Hematopoietic multipotent progenitor cell treated with erythropoietin and hydrocortisone succinate and interleukin-3 and kit ligand, for 17 days (in vitro differentiated cells): ENCODE results near the gene MARCHF3.
A peak's percentile ranks its signal among the peaks of the same experiment; 100 is the strongest.
"Not testable (repeated sequence)": the region's sequence is repeated elsewhere in the genome, so short reads cannot be mapped to it uniquely, and the experiment has no call there.

Source experiments
- DNase-seq: peaks from one replicate; pipeline ENCODE4 v3.0.0-alpha.2; 2015; ENCODE audit warnings: low spot score

Gene MARCHF3

DNA sequence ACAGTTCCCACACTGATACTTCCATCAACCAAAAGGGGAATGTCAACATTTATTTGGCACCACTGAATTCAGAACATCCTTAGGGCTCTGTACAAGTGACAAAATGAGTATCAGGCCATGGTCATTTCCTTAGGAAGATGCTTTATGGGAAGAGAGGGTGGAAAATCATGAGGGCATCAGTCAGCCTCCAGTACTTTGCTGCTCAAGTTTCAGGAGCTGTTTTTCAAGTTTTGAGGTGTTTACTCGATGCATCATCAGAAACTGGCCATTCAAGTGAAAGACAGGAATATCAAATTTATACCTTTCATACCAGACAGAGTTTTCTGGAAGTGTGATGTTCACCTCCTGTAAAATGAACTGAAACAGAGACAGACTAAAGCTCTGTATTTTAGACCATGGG is 21.2 kb upstream of the MARCHF3 start:
- no peak for DNase-seq

DNA sequence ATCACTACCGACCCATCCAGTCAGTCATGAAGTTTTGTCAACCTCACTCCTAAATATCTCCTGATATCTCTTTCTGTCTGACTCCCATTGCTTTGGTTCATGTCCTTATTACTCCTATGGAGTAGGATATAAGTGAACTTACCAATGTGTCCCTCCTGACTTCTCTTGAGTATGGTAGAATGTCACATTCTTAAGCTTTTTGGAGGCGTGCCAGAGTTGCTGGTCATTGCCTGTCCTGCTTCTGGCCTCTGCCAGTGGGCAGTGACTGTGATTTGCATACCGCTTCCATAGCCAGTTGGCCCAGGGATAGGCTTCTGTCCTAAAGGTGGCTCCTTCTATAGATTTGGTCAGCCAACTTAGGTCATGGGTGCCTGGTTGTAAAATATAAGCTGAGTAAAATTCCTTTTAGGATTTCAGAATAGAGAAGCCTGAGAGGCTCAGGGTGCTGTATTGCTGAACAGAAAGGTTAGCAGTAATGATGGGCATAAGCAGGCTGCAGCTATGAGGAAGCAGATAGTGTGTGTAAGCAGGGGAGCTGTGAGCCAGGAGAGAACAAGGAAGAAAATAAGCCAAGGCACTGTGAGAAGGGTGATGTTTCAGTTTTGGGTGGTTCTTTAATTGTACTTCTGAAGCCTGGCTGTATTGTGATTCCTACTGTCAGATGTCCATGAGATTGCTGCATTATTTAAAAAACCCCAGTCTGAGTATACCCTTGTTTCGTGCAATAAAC is 16.1 kb upstream of the MARCHF3 start:
- DNase-seq = no peak

DNA sequence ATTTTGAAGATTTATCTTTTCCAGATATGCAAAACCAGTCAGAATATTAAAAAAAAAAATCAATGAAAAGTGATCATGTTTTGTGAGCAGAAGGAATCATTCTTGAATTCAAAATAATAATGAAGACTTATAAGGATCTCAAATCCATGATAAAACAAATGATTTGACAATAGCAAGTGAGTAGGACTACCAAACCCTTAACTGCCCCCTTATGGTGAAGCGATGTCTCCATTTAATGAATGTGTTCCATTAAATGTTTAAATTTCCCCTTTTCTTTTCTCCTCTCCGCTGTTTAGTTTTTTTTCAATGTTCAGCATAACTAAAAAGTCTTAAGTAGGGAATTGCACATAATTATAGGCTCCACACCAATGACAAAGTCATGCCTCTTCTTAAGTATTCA is 12.2 kb upstream of the MARCHF3 start:
- peak; percentile 47 for DNase-seq

DNA sequence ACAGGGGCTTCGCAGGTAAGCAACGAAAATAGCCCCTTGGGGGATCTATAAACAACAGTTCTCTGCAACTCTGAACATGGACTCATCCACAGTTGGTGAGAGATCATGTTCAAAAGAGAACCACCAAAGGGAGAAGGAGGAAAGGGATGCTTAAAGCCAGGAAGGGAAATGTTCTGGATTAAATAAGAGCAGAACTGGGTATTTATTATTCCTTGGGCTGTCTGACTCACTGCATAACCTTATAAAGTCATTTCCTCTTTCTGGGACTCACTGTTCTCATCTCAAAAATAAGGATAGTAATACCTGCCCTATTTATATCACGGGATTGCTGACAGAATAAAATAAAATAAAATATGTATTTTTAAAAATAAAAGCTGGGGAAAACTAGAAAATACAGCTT is 11.2 kb upstream of the MARCHF3 start:
- DNase-seq = no peak

DNA sequence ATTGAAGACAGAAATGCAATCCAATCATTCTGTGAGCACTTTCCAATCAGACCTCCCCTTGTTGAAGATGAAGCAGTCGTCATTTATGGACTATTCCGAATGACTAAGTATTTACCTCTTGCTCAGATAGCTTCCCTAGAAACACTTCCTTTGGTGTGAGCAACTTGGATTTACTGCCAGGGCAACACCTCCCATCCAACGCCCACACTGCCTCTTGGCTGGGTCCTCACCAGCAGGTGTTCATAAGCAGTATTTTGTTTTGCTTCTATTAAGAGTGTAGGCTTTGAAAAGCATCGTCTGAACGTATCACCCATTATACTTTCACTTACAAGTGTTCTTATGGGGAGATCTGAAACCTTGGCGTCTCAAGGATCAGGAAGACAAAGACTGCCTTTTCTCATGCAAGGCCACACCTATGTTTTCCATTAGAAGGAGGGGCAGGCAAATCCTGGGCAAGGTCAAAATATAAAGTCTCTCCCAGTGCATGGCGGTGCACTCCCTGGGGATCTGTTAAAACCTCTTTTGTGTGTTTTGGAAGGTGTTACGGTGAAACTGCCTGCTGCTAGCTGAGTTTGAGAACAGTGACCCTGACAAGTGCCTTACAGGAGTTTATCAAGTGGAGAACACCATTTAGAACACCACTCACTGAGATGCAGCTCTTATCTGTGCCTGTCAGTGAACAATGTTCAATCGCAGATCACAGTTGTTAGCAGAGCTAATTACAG is 10.6 kb upstream of the MARCHF3 start:
- DNase-seq = no peak

DNA sequence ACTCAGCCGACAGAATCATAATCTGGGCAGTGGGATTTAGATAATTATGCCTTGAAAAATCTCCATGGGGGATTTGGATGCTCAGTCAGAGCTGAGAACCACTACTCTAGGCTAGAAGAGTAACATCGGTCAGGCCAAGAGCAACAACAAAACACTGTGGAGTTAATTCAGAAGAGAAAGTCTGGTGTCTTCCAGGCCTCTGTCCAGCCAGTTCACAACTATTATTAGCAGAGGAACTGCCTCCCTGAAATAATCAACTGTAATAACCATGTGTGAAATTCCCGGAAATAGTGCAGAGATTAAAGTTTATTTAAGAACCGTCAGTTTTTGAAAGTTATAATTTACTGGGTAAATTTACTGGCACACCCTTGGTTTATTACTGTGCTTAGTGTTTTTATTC is 8.2 kb upstream of the MARCHF3 start:
- DNase-seq = no peak

DNA sequence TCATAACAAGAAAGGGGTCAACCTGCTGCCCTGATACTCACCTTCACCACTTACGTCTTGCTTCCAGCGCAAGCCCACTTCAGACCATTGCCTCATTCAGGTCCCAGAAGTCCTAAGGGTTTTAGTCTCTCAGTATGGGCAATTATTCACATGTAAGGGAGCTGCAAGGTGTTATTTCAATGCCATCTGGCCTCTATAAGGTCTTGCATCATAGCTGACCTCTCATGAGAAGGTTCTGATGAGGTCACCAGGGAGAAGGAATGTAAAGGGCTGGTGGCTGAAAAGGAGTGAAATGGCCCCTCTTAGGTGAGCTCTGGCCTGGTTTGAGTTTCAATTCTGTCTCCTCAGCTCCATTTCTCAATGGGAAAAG is 1.5 kb upstream of the MARCHF3 start:
- DNase-seq = no peak

DNA sequence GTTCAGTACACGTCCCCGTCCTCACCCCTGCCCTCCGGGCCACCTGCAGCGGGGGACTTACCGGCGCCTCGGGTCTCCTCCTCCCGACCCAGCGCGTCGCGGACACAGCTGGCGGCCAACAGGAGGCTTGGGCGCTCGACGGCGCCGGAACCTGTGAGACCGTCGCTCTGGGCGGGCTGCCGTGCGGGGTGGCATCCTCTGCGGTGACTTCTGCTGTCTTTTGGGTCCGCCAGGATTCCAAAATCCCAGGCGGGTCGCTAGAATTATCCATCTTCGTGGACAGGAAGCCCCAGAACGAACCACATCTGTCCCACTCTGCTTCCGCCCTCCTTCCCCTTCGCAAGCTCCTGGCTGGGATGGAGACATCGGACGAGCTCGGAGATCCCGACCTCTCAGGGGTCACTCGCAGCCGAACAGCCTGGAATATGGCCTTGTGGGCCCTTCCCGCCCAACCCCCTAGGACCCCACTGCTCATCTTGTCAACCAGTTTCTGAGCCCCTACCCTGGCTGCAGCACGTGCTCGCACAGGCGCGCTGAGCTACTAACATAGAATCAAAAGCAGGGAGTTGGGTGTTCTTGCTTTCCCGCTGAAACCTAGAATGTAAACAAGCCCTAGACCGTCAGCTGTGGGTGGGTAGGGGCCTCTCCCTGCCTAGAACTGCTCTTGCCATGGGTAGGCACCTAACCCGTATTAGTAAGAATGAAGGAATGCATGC is 947 bp upstream of the MARCHF3 start:
- no peak for DNase-seq

DNA sequence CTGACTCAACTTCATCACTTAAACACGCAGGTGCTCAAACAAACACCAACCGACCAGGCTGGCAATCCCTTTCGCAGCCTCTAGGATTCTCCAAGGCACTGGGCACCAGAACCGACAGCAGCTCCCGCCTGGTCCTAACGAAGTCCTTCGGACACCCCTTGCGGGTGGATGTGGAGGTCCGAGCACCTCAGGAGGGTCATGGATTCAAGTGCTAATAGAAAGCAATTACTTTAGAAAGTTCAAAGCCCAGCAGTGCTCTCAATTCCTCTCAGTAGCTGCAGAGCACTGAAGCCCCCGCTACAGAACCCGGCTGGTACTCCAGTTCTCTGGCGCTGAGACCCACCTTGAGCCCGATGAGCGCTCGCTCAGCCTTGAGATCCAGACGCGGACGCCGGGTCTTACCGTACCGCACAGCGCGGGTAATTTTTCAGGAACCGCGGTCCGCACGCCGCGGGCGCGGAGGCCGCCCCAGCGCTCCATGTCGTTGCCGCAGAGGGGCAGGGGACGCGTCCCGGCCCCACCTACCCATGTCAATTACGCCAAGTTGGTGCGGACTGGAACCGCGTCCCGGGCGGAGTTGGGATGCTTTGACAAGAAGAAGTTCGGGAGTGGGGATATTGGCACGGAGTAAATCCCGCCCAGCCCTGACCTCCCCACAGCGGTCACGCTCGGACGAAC is 638 bp downstream of the MARCHF3 start:
- DNase-seq = peak; percentile 86

DNA sequence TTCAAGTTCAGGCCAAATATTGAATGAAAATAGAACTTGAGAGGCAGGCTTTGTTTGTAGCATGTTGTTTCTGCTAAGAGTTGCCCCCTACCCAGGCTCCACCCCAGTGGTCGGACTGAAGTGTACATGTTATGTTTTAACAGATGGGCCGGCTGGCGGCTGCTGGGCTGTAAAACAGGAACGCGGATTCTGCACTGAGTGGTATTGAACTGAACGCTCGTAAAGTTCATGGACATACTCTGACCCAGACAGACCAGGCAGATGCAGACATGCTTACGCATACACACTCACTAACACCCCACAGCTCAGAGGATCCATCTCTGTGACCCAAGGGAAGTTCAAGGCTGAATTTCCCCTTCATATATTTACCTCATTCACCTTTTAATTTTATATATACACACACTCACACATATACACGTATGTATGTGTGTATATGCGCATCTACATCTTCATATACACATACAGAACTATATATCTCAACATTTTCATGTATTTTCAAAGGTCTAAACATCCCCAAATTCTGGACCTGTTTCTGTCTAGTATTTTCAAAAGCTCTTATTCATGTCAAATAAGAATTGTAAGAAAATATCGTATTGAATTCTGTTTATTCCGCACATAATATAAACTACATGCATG is 1.4 kb downstream of the MARCHF3 start:
- peak; percentile 71 for DNase-seq

DNA sequence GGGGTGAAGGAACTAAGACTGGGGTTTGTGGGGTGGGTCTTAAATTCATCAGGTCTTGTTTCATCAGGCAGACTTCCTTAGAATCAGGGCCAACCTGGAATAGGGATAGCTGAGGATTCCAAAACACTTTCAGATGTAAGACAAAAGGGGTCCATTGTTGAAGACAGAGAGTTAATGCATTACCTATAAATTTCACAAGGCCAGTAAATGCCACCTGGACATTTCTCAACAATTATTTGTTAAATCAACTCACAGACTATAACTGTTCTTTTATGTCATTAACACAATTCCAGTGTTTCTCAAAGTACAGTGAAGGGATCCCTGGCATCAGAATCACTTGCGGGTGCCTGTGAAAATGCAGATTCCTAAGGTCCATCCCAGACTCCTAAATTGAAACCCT is 2.8 kb downstream of the MARCHF3 start:
- DNase-seq = no peak

DNA sequence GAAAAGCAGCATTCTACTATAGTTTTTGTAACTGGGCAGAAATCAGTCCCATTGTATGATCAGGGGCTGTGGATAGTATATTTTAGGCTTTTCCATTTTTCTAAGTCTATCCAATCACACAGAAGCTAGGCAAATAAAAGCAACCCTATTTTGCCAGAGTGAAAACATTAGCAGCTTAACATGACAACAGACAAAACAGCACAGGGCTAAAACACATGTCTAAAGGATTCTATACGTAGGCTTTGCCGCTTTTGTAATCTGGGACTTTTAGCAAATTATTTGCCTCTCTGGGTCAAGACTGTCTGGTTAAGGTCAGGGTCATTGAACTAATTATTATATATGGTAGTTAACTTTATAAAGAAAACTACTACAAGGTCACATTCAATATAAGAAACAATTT is 4.2 kb downstream of the MARCHF3 start:
- DNase-seq = no peak

DNA sequence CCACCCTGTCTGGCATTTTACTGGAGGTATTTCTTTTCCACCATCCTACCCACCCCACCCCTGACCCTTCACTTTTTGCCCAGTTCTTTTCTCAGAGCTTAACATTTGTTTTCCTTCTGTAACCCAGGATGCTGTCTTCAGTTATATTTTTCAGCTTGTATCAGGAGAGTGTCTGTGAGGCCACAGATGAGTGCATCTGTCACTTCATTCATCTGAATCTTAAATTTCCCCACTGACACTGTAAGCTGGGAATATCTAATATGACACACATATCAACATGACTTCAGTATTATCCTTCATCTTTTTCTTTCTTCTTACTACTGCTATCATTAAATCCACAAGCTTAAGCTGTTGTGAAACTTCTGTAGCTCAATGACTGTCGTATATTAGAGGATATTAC is 4.9 kb downstream of the MARCHF3 start:
- no peak for DNase-seq

DNA sequence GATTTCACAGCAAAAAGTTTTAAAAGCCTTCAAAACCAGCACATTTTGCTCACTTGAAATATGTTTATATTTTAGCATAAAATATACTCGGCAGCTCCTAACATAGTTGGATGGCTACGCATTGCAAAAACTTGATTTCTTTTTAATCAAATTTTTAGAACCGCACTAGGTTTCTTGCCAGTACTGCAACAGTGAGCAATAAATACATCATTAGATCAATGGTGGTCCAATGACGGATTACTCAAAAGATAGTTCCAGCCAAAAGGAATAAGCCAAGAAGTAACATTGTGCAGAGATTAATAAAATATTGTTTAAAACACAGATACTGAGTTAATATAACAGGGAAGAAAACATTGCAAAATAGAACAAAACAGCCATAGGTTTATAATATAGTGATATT is 5.5 kb downstream of the MARCHF3 start:
- DNase-seq = no peak

DNA sequence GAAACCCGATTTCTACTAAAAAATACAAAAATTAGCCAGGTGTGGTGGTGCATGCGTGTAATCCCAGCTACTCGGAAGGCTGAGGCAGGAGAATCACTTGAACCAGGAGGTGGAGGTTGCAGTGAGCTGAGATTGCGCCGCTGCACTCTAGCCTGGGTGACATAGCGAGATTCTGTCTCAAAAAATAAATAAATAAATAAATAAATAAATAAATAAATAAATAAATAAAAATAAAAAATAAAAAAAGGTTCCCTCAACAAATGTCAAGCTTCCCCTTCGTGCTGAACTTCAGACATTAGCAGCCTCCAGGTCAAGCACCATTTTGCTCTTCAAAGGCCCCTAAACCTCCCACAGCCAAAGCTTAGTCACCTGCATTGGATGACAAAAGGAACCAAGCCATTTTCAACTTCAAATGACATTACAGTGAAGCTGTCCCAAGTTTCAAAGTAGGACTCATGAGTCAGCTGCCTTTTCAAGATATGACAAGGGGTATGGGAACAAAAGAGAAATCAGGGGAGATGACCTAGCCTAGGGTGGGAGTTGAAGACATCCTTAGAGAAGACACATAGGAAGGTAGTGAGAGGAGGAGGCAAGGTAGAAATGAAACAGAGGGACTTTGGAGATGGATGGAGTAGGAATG is 6.7 kb downstream of the MARCHF3 start:
- not testable (repeated sequence) for DNase-seq

DNA sequence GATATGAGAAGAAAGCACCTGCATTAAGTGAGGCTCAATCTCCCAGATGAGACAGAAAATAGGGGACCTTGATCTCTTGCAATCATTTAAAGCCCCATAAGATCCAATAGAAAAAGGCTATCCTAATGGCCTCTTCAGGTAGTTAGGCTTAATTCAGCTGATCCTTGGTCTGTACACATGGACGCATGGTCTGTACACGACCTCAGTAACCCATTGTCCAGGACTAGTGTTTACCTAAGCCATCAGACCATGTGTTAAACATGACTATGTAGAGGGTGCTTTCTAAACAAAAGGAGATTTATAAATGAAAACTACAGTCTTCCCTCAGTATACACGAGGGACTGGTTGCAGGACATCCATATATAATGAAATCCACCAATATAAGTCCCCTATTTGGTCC is 7.5 kb downstream of the MARCHF3 start:
- no peak for DNase-seq

DNA sequence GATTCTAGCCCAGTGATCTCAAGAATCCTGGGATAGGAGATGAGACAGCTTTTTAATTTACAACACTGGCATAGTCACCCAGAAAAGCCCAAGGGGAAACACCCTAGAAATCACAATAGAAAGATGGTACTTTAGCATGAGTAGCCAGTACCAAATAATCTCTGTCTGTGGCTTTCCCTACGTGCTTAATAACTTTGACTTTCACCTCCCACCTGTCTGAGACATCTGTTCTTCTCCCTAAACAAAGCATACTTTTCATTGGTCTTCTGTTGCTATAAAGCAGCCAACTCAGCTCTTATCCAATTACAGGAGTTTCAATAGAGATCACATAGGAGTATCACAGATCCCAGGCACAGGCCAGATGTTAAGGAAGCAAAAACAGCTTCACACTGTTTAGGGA is 10.4 kb downstream of the MARCHF3 start:
- no peak for DNase-seq

DNA sequence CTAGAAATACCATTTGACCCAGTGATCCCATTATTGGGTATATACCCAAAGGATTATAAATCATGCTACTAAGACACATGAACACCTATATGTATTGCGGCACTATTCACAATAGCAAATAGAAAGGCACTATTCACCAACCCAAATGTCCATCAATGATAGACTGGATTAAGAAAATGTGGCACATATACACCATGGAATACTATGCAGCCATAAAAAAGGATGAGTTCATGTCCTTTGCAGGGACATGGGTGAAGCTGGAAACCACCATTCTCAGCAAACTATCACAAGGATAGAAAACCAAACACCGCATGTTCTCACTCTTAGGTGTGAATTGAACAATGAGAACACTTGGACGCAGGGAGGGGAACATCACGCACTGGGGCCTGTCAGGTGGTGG is 13.6 kb downstream of the MARCHF3 start:
- DNase-seq = not testable (repeated sequence)

DNA sequence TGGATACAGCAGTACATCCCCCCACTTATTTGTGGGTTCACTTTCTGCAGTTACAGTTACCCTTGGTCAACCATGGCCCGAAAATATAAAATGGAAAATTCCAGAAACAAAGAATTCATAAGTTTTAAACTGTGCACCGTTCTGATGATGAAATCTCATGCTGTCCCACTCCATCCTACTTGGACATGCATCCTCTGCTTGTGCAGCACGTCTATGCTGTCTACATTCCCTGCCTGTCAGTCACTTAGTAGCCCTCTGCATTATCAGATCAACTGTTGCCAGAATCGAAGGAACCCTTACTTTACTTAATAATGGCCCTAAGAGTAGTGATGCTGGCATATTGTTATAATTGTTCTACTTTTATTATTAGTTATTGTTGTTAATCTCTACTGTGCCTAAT is 14.6 kb downstream of the MARCHF3 start:
- no peak for DNase-seq

DNA sequence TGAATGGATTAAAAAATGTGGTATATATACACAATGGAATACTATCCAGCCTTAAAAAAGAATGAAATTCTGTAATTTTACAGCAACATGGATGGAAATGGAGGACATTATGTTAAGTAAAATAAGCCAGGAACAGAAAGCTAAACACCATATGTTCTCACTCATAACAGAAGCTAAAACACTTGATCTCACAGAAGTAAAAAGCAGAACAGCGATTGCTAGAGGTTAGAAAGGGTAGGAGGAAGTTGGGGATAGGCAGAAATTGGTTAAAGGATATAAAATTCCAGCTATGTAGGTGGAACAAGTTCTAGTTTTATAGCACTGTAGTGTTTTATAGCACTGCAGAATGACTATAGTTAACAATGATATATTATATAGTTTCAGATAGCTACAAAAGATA is 15.8 kb downstream of the MARCHF3 start:
- no peak for DNase-seq

DNA sequence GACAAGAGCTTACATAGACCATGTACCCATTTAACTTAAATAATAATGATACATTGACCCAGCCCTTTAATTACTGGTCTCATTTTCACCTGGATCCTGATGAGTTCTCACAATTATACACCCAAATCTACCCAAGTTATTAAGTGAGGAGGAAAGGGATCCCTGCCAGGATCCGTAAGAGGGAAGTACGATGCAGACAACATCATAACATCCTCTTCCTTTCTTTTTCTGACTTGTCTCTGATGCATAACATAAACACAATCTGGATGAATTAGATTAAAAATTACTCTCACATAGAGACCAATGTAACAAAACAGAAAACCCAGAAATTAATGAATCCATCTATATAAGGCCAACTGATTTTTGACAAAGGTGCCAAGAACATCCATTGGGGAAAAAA is 17.0 kb downstream of the MARCHF3 start:
- no peak for DNase-seq

DNA sequence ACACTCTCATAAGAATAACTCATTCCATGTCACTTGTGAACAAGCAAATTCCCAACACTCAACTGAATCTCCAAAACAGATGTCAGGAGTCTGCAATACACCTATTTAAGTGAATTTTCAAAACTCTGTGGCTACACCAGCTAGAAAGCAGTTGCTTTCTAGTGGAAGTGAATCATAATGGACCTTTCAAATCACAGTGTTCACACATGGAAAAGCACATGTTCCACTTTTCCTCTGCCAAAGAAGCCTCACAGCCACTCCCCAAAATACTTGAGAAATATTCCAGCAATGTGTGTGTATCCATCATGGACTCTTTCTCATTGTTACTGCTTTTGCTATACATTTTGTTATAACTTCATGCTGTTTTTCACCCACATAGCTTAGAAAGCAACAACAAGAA is 17.4 kb downstream of the MARCHF3 start:
- DNase-seq = no peak
